HG02970 (cell line): ENCODE data around the gene ROR2.
"Not testable (repeated sequence)": the region's sequence is repeated elsewhere in the genome, so short reads cannot be mapped to it uniquely, and the experiment has no call there.

Experiments used
- ATAC-seq: cut with Tn5 transposase; IDR thresholded peaks from one replicate; pipeline ENCODE4 v1.9.1; 2021; ENCODE audit warnings: mild to moderate bottlenecking, moderate library complexity, moderate number of reproducible peaks; ENCODE audit not compliant: unreplicated experiment, low FRiP score

Gene ROR2

GRCh38 chr9:91949946-91950664 is at the start of gene ROR2:
Gene ROR2 (minus strand): TSS chr9:91950228.
- ATAC-seq, result no peak

GRCh38 chr9:91995000-91995655 is 45.1 kb upstream of the ROR2 start:
- ATAC-seq, result no peak

GRCh38 chr9:91994422-91994821 is 44.4 kb upstream of the ROR2 start:
- no peak for ATAC-seq

- no peak for ATAC-seq
Observed at GRCh38 chr9:91992461-91993041, 42.5 kb upstream of the ROR2 start.

- no peak for ATAC-seq
Observed at GRCh38 chr9:91991721-91992341, 41.8 kb upstream of the ROR2 start.

GRCh38 chr9:91986248-91986647 is 36.2 kb upstream of the ROR2 start:
- no peak for ATAC-seq

GRCh38 chr9:91985692-91986091 is 35.7 kb upstream of the ROR2 start:
- no peak for ATAC-seq

- no peak for ATAC-seq
Observed at GRCh38 chr9:91978740-91979414, 28.8 kb upstream of the ROR2 start.

- ATAC-seq, result not testable (repeated sequence)
Observed at GRCh38 chr9:91975254-91975653, 25.2 kb upstream of the ROR2 start.

GRCh38 chr9:91972711-91973110 is 22.7 kb upstream of the ROR2 start:
- no peak for ATAC-seq

- ATAC-seq, result no peak
Observed at GRCh38 chr9:91972076-91972626, 22.1 kb upstream of the ROR2 start.

GRCh38 chr9:91967259-91967658 is 17.2 kb upstream of the ROR2 start:
- no peak for ATAC-seq

- ATAC-seq, result no peak
Observed at GRCh38 chr9:91966503-91966902, 16.5 kb upstream of the ROR2 start.

GRCh38 chr9:91963711-91964240 is 13.7 kb upstream of the ROR2 start:
- no peak for ATAC-seq

GRCh38 chr9:91960367-91960766 is 10.3 kb upstream of the ROR2 start:
- no peak for ATAC-seq

GRCh38 chr9:91958174-91958573 is 8.1 kb upstream of the ROR2 start:
- no peak for ATAC-seq

- no peak for ATAC-seq
Observed at GRCh38 chr9:91954841-91955471, 4.9 kb upstream of the ROR2 start.

GRCh38 chr9:91953718-91954117 is 3.7 kb upstream of the ROR2 start:
- no peak for ATAC-seq

- no peak for ATAC-seq
Observed at GRCh38 chr9:91951944-91952520, 2.0 kb upstream of the ROR2 start.
